HEK293T (cell line): ENCODE results near the gene UNC5B.

Experiments used
- CTBP1 ChIP-seq: fragments of 450-650 bp; IDR thresholded peaks from 2 replicates; pipeline ENCODE4 v1.6.1; 2016; ENCODE audit warnings: borderline replicate concordance
- HDGF ChIP-seq: fragments of 450-650 bp; IDR thresholded peaks from 2 replicates; pipeline ENCODE4 v1.6.1; 2017; ENCODE audit warnings: antibody characterized with exemption, borderline replicate concordance
- L3MBTL2 ChIP-seq: fragments of 450-650 bp; conservative IDR thresholded peaks from 2 replicates; pipeline ENCODE4 v1.6.1; 2016; ENCODE audit warnings: mild to moderate bottlenecking
- SP1 ChIP-seq: fragments of 450-650 bp; IDR thresholded peaks from 2 replicates; pipeline ENCODE4 v1.6.1; 2017
- SUZ12 ChIP-seq: fragments of 450-650 bp; IDR thresholded peaks from 2 replicates; pipeline ENCODE4 v1.6.1; 2016; ENCODE audit warnings: mild to moderate bottlenecking

GRCh38 chr10:71219918-71220688 is 7.7 kb downstream of the UNC5B start:
- TF ChIP-seq HDGF (no peak), CTBP1 (no peak), SP1 (no peak), L3MBTL2 (no peak), SUZ12 (no peak)
